Measurements from ENCODE around the gene VWA2. TPM values are rescaled to one million over a fixed set of nuclear protein-coding genes. Genes with fewer than 3 reads are reported as not detected.

Gene VWA2
- total RNA-seq, 4 donors from 2014 or later = under 0.01 to 0.52 (median 0.17) TPM

- intact Hi-C loops (cut with DNase I) = no loop called here
- Histone ChIP-seq H3K4me1 (no peaks in the 10 kb centered on the region), H3K27ac (replicated peaks in 1 of 4) (no peak overlapping the region), H3K4me3 (no peak overlapping the region), H3K36me3 (no peaks in the 10 kb centered on the region), H3K27me3 (no peaks in the 10 kb centered on the region), H3K9me3 (no peaks in the 10 kb centered on the region)
- TF ChIP-seq POLR2A (IDR thresholded peaks at IDR 0.05; ENCODE audit: low read depth) (no peak), CTCF (IDR thresholded peaks at IDR 0.05) (no peak), POLR2AphosphoS5 (IDR thresholded peaks at IDR 0.05) (no peak), EP300 (IDR thresholded peaks at IDR 0.05) (no peak)
- no peak for DNase-seq (ENCODE audit: extremely low spot score)
- 85% methylated on average over 2 of the region's 2 CpGs for WGBS
Measured at GRCh38 chr10:114220281-114220680, 18.8 kb upstream of the VWA2 start.

GRCh38 chr10:114221235-114221634 is 17.8 kb upstream of the VWA2 start:
- 74% methylated on average over 4 of the region's 4 CpGs for WGBS
- intact Hi-C loops (cut with DNase I) = no loop called here
- Histone ChIP-seq H3K4me3 (no peak overlapping the region), H3K9me3 (no peaks in the 10 kb centered on the region), H3K36me3 (no peaks in the 10 kb centered on the region), H3K27me3 (no peaks in the 10 kb centered on the region), H3K27ac (replicated peaks in 1 of 4) (no peak overlapping the region), H3K4me1 (no peaks in the 10 kb centered on the region)
- no peak for DNase-seq (ENCODE audit: extremely low spot score)
- TF ChIP-seq CTCF (IDR thresholded peaks at IDR 0.05) (no peak), POLR2AphosphoS5 (IDR thresholded peaks at IDR 0.05) (no peak), EP300 (IDR thresholded peaks at IDR 0.05) (no peak), POLR2A (IDR thresholded peaks at IDR 0.05; ENCODE audit: low read depth) (no peak)

- no peak for DNase-seq (ENCODE audit: extremely low spot score)
- no peak overlapping the region for H3K27ac ChIP-seq (replicated peaks in 1 of 4)
- H3K27me3 ChIP-seq = no peaks in the 10 kb centered on the region
- no peaks in the 10 kb centered on the region for H3K4me1 ChIP-seq
- no peaks in the 10 kb centered on the region for H3K9me3 ChIP-seq
- intact Hi-C loops (cut with DNase I) = no loop called here
- WGBS = 88% methylated on average over 4 of the region's 4 CpGs
- TF ChIP-seq POLR2AphosphoS5 (IDR thresholded peaks at IDR 0.05) (no peak), EP300 (IDR thresholded peaks at IDR 0.05) (no peak), POLR2A (IDR thresholded peaks at IDR 0.05; ENCODE audit: low read depth) (no peak), CTCF (IDR thresholded peaks at IDR 0.05) (no peak)
- no peak overlapping the region for H3K4me3 ChIP-seq
- no peaks in the 10 kb centered on the region for H3K36me3 ChIP-seq
Measured at GRCh38 chr10:114223066-114223465, 16.0 kb upstream of the VWA2 start.

GRCh38 chr10:114228156-114228555 is 10.9 kb upstream of the VWA2 start:
- Histone ChIP-seq H3K27ac (replicated peaks in 1 of 4) (no peak overlapping the region), H3K27me3 (peaks cover 0 to 11% (median 0%) of the 10 kb centered on the region in 4 donors), H3K4me1 (no peaks in the 10 kb centered on the region), H3K9me3 (no peaks in the 10 kb centered on the region), H3K4me3 (no peak overlapping the region), H3K36me3 (no peaks in the 10 kb centered on the region)
- WGBS = 61% methylated on average over 3 of the region's 3 CpGs
- TF ChIP-seq POLR2AphosphoS5 (IDR thresholded peaks at IDR 0.05) (no peak), POLR2A (IDR thresholded peaks at IDR 0.05; ENCODE audit: low read depth) (no peak), CTCF (IDR thresholded peaks at IDR 0.05) (no peak), EP300 (IDR thresholded peaks at IDR 0.05) (no peak)
- DNase-seq (ENCODE audit: extremely low spot score) = no peak
- intact Hi-C loops (cut with DNase I) = no loop called here

GRCh38 chr10:114232561-114233176 is 6.4 kb upstream of the VWA2 start:
- 70% methylated on average over 4 of the region's 4 CpGs for WGBS
- H3K27ac ChIP-seq (replicated peaks in 1 of 4) = no peak overlapping the region
- TF ChIP-seq POLR2A (IDR thresholded peaks at IDR 0.05; ENCODE audit: low read depth) = no peak
- no peak for TF ChIP-seq CTCF (IDR thresholded peaks at IDR 0.05)
- TF ChIP-seq EP300 (IDR thresholded peaks at IDR 0.05) = no peak
- no peak for TF ChIP-seq POLR2AphosphoS5 (IDR thresholded peaks at IDR 0.05)
- H3K36me3 ChIP-seq = no peaks in the 10 kb centered on the region
- peaks cover 0 to 49% (median 5%) of the 10 kb centered on the region in 4 donors for H3K27me3 ChIP-seq
- DNase-seq (ENCODE audit: extremely low spot score) = no peak
- H3K9me3 ChIP-seq = no peaks in the 10 kb centered on the region
- H3K4me1 ChIP-seq = peaks cover 0 to 3% (median 0%) of the 10 kb centered on the region in 4 donors
- no peak overlapping the region for H3K4me3 ChIP-seq
- intact Hi-C loops (cut with DNase I) = no loop called here
